ENCODE results near the gene DLX4.

Gene DLX4

GRCh38 chr17:50020841-50021599 is 52.0 kb downstream of the DLX4 start:
- no peak for DNase-seq

DNA sequence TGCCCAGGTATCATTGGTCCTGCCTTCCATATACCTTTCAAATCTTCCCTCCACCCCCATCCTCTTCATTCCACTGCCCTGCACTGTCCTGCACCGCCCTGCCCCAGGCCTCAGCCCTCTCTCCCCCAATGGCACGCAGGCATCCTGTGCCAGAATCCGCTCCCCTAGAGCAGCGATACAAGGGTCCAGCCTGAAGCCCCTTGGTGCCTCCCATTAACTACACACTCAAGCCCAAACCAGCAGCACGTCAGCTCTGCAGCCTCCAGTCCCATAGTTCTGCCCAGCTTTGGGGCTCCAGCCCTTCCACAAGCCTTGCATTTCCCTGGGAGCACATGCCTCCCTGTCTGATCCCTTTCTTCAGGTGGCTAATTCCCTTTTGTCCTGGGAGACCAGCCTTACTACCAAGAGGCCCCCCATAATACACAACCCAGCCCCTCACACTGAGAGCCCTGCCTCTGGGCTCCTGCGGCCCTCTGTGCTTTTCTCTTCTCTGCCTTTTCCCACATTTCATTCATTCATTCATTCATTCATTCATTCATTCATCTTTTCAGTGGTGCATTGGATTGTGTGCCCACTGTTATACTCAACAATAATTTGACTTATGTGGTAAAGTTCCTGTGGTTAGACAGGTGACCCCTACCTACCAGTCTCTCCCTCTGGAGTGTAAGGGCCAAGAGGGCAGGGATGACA is 52.8 kb downstream of the DLX4 start:
- DNase-seq: no peak

DNA sequence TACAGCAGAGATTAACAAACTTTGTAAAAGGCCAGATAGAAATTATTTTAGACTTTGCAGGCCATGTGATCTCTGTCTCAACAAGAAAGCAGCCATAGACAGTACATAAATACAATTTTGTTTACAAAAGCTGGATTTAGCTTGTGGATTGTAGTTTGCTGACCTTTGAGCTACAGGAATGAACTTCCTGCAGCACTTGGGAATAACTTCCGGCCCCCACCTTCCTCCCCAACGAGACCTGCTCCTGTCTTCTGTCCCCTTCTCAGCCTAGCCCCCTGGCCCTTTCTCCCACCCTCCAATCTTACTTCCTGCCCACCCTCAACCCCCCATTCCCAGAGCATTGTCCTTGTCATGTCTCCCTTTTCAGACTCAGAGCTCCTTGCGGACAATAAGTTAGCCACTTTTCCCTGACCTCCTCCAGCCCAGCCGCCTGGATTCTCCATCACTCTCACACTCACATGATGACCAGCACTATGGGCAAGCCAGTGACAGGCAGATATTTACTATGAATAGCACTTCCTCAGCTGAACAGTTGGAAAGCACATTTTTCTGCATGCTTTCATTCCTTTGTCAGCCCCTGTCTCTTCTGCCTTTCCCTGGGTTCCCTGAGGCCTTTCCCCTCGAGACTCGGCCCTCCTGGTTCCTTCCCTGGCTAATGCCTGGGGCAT is 53.6 kb downstream of the DLX4 start:
- no peak for DNase-seq

- no peak for DNase-seq
Observed at GRCh38 chr17:50023520-50023919, 54.5 kb downstream of the DLX4 start.
